Pericardium fibroblast (primary cell): ENCODE measurements around the gene PAIP1. TPM values are rescaled to one million over a fixed set of nuclear protein-coding genes. Genes with fewer than 3 reads are reported as not detected.

Experiments
- total RNA-seq: library from RNA; depleted of rRNA; stranded (reverse); fragments of >200 nt; gene quantifications from 2 replicates; pipeline ENCODE4 v1.2.3, GENCODE V29; 2015

The PAIP1 gene, protein sequence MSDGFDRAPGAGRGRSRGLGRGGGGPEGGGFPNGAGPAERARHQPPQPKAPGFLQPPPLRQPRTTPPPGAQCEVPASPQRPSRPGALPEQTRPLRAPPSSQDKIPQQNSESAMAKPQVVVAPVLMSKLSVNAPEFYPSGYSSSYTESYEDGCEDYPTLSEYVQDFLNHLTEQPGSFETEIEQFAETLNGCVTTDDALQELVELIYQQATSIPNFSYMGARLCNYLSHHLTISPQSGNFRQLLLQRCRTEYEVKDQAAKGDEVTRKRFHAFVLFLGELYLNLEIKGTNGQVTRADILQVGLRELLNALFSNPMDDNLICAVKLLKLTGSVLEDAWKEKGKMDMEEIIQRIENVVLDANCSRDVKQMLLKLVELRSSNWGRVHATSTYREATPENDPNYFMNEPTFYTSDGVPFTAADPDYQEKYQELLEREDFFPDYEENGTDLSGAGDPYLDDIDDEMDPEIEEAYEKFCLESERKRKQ
- 70.7 and 88.1 TPM in 2 replicates for total RNA-seq

GRCh38 chr5:43556857-43557542, at the start of gene PAIP1:
Gene PAIP1, minus strand, starts transcription at chr5:43557077. Its CDS starts 231 bp downstream, at chr5:43556846.

GRCh38 chr5:43602461-43603343, 45.8 kb upstream of the PAIP1 start, which contains the start of gene NNT:
Gene NNT, plus strand, starts transcription at chr5:43603180. Its CDS starts 6,016 bp downstream, at chr5:43609196.

GRCh38 chr5:43514816-43515677, 41.8 kb downstream of the PAIP1 start, which contains the start of gene C5orf34:
Gene C5orf34, minus strand, starts transcription at chr5:43515148. Its CDS starts 5,809 bp downstream, at chr5:43509339.

GRCh38 chr5:43483298-43484105, 73.4 kb downstream of the PAIP1 start, which contains the start of gene TMEM267:
Gene TMEM267, minus strand, starts transcription at chr5:43483865. Its CDS starts 29,896 bp downstream, at chr5:43453969.

Other genes starting within 250 kb of the PAIP1 start
- 56.9 and 57.5 TPM in 2 replicates for gene HMGCS1, start 243.7 kb downstream of the PAIP1 start, total RNA-seq
- 1.3 and 3.1 TPM in 2 replicates for gene CCL28, start 144.7 kb downstream of the PAIP1 start, total RNA-seq
- 3.7 and 11.6 TPM in 2 replicates for gene TMEM267, start 73.2 kb downstream of the PAIP1 start, total RNA-seq
- 0.58 and 1.4 TPM in 2 replicates for gene C5orf34, start 41.9 kb downstream of the PAIP1 start, total RNA-seq
- 29.9 and 54.8 TPM in 2 replicates for gene NNT, start 46.1 kb upstream of the PAIP1 start, total RNA-seq